ENCODE measurements around the gene FYN. TPM values are rescaled to one million over a fixed set of nuclear protein-coding genes. Genes with fewer than 3 reads are reported as not detected.

The FYN gene
- total RNA-seq, 1 donor from 2014 or later = 130 TPM

DNA sequence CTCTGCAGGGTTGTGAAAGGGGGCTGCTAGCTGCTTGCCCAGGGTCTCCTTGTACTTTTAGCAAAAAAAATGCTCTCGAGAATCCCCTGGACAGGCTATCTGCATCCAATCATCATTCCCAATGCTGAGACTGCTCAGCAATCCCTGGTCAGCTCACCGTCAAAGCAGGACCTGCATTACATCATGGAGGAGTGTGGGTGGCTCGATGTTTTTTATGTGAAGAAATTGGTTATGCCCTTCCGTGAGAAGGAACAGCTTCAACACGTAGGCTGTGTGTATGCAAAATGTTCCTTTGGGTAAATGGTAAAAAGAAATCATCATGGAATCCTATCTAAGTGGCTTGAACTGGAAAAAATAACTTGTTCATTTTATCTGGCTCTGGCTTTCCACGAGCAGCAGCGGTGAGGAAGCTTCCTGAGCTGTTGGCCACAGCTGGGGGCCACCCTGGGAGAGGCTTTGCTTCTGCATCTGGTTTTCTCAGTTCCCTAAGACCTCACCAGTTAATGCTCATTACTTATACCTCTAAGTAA, 111.4 kb downstream of the FYN start:
- Histone ChIP-seq H3K4me1 (peaks cover 49% of the 10 kb centered on the region), H3K27me3 (no peaks in the 10 kb centered on the region), H3K9me3 (no peaks in the 10 kb centered on the region), H3K36me3 (no peaks in the 10 kb centered on the region), H3K27ac (peak overlapping the region; percentile 15), H3K4me3 (no peak overlapping the region)
- DNase-seq (ENCODE audit: extremely low spot score in 2 of 2) = no peak
- TF ChIP-seq POLR2A (IDR thresholded peaks at IDR 0.05) (no peak), POLR2AphosphoS5 (IDR thresholded peaks at IDR 0.05; ENCODE audit: insufficient read depth in 1 of 2, low read depth in 1 of 2) (no peak)
- TF ChIP-seq, protein P1, sequence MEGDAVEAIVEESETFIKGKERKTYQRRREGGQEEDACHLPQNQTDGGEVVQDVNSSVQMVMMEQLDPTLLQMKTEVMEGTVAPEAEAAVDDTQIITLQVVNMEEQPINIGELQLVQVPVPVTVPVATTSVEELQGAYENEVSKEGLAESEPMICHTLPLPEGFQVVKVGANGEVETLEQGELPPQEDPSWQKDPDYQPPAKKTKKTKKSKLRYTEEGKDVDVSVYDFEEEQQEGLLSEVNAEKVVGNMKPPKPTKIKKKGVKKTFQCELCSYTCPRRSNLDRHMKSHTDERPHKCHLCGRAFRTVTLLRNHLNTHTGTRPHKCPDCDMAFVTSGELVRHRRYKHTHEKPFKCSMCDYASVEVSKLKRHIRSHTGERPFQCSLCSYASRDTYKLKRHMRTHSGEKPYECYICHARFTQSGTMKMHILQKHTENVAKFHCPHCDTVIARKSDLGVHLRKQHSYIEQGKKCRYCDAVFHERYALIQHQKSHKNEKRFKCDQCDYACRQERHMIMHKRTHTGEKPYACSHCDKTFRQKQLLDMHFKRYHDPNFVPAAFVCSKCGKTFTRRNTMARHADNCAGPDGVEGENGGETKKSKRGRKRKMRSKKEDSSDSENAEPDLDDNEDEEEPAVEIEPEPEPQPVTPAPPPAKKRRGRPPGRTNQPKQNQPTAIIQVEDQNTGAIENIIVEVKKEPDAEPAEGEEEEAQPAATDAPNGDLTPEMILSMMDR (IDR thresholded peaks at IDR 0.05) = no peak
- intact Hi-C loops (cut with DNase I) = no loop called here

GRCh38 chr6:111761212-111761611, 112.0 kb downstream of the FYN start:
- no peaks in the 10 kb centered on the region for H3K9me3 ChIP-seq
- peaks cover 45% of the 10 kb centered on the region for H3K4me1 ChIP-seq
- no peak overlapping the region for H3K4me3 ChIP-seq
- TF ChIP-seq POLR2AphosphoS5 (IDR thresholded peaks at IDR 0.05; ENCODE audit: insufficient read depth in 1 of 2, low read depth in 1 of 2) (no peak), POLR2A (IDR thresholded peaks at IDR 0.05) (no peak)
- TF ChIP-seq, protein P1 (IDR thresholded peaks at IDR 0.05) = no peak
- DNase-seq (ENCODE audit: extremely low spot score in 2 of 2) = no peak
- intact Hi-C loops (cut with DNase I) = no loop called here
- peak overlapping the region; percentile 74 for H3K27ac ChIP-seq
- no peaks in the 10 kb centered on the region for H3K27me3 ChIP-seq
- no peaks in the 10 kb centered on the region for H3K36me3 ChIP-seq

DNA sequence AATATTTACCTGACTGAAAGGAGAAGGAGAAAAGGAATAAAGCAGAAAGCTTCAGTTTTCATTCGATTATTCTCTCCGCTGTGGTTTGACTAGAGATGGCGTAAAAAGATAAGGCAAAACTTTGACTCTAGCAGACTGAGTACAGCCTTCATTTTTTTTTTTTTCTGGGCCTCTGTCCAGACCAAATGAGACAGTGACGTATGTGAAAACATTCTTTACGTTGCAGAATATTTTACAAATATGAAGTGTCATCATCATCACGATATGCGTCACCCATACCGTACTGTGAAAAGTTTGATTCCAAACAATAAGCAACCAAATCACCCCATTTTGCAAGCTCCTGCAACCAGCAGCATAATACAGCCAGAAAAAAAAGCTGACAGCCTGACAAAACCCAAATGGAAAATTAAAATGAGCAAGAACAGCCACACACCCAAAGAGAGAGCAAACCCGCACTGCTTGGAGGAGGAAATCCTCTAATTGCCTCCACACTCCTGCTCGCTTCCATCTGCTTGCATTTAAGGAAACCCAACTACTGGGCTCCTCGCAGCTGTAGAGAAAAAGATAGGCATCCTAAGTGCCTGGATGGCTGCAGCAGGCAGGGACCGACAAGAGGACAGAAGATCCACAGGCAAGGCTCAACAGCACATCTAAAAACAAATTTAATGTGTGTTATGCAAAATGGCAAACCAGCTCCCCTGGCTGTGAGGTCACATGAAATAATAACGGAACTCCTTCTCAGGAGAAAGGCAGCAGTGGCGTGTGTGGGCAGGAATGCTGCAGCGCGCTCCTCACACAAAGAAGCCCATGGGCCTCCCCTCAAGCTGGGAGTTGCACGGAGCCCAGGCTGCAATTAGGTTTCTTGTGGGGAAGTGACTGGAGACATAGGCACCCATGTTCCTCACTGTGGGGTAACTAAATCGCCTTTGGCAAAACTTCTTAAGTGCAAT, 113.1 kb downstream of the FYN start:
- TF ChIP-seq POLR2A (IDR thresholded peaks at IDR 0.05) = peak in 1 of 2 donors; percentile 8
- TF ChIP-seq, protein P1 (IDR thresholded peaks at IDR 0.05) = no peak
- no peaks in the 10 kb centered on the region for H3K36me3 ChIP-seq
- peak overlapping the region; percentile 74 for H3K27ac ChIP-seq
- H3K4me1 ChIP-seq = peaks cover 34% of the 10 kb centered on the region
- intact Hi-C loops (cut with DNase I) = no loop called here
- H3K9me3 ChIP-seq = no peaks in the 10 kb centered on the region
- no peaks in the 10 kb centered on the region for H3K27me3 ChIP-seq
- DNase-seq (ENCODE audit: extremely low spot score in 2 of 2) = no peak
- H3K4me3 ChIP-seq = peak overlapping the region in 1 of 2 donors; percentile 5

GRCh38 chr6:111759331-111759835, 113.9 kb downstream of the FYN start:
- Histone ChIP-seq H3K27ac (peak overlapping the region; percentile 70), H3K27me3 (no peaks in the 10 kb centered on the region), H3K9me3 (no peaks in the 10 kb centered on the region), H3K36me3 (no peaks in the 10 kb centered on the region), H3K4me1 (peaks cover 33% of the 10 kb centered on the region), H3K4me3 (peak overlapping the region in 1 of 2 donors; percentile 5)
- no peak for DNase-seq (ENCODE audit: extremely low spot score in 2 of 2)
- intact Hi-C loops (cut with DNase I) = no loop called here
- no peak for TF ChIP-seq POLR2A (IDR thresholded peaks at IDR 0.05)
- TF ChIP-seq, protein P1 (IDR thresholded peaks at IDR 0.05) = no peak
- no peak for TF ChIP-seq POLR2AphosphoS5 (IDR thresholded peaks at IDR 0.05; ENCODE audit: insufficient read depth in 1 of 2, low read depth in 1 of 2)

Data from vagina (tissue), 2 donors.